Measurements from ENCODE around the gene ATXN7.

The ATXN7 gene

DNA sequence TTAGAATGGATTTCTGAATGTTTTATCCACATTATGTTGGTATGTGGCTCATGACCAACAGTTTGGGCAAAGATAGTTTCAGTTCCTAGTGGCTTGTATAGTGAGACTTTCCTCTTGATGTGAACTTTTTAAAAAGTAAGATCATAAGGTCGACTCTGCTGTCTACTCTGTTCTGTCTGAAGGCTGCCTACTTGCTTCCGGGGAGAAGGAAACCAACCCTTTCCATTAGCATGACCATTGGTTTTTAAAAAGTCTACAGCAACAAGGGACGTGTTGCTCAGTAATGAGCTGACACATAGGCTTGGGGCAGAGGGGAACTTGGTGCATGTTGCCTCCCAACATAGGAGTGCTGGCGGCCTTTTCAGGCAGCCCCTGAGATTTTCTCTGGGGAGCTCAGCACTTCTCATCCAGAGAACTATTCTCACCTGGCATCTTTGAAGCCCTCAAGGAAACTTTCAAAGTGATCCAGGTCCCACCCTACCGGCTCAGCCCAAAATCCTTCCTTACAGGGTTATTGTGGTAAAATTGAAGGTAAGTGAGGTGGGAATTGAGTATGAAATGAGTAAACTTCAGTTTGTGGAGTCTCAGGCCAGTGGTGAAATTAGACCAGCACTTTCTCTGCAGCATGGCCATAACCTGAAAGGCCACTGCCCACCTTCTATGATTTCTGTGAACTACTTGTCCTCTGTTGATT lies 129.0 kb downstream of the ATXN7 start:
- no peak for DNase-seq

DNA sequence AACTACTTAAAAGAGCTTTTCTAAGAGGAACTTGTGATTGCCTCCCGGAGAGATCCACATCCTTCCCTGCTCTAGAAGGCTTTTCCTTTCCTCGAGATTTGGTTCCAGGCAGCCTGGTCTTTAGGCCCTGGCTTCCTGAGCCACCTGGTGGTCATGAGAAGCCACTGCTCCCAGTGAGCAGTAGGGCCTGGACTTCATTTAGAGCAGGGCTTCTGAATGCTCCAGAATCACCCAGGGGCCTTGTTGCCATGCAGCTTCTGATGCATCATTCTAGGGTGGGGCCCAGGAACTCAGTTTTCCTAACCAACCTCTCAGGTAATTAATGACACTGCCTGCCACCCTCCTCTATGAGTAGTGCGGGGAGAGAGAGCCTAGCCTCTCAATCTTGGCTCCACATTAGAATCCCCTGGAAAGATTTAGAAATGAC lies 130.0 kb downstream of the ATXN7 start:
- DNase-seq = peak; percentile 69

- no peak for DNase-seq
Measured at GRCh38 chr3:63995086-63995485, 131.4 kb downstream of the ATXN7 start.

DNA sequence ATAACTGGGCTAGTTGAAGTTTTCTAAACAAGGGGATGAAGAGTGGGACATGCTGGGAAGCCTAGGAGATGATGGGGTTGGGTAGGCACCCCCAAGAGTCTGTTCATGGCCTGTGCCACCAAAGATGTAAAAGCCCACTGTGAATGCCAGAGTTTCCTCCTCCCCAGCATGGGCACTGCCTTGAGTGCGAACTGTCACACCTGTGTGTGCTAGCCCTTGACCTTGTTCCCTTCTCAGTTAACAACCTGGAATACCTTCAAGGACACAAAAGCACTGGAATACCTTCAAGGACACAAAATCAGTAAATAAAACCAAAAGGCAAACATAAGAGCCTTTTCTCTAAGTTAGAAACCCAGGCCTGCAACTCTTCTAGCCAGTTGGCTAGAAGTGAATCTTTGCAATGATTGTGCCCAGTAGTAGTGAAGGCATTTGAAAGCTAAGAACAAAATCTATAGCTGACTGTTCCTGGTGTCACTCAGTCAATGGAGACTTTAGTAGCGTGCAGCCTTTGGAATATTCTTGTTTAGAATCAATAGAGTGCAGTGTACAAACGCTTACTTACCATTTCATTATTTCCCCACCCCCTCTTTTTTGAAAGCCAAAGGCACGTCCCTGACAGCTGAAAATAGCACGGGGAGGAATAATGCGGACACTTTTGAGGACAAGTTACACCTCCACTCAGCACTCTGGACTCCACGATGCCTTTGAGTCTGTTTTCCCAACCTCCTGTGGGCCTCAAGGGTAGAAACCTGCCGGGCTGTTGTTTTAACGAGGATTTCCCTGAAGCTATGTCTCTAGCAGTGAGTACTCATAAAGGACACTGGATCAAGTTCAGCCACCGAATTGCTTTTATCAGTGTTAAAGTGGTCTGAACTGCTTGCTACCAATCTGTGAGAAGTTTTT lies 135.4 kb downstream of the ATXN7 start:
- DNase-seq = no peak

DNA sequence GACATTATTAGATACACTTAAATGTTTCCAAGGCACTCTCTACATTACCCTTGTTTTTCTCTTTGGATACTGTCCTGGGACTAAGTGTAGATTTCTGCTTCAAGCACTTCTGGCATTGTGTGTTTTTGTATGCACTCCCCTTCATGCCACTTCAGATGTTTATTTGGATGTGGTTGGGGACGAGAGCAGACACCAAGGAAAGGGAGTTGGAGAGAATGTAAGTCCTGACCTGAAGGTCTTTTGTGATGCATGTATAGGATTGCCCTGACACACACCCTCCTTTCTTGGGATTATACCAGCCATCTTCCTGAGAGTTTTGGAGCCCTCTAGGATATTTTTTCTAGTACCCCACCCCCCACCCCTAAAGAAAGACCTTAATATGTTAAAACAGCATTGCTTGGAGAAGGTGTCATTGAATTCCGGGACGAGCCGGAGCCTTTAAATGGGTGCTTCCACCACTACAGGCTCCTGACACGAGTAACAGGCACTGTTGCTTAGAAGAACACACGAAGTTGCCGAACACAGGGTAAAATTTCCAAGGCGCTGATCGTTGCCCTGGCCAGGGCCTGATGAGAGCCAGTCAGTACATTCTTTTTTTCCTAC lies 136.9 kb downstream of the ATXN7 start:
- DNase-seq = peak; percentile 1

GRCh38 chr3:64002233-64002632 lies 138.6 kb downstream of the ATXN7 start:
- no peak for DNase-seq

GRCh38 chr3:64003589-64003988 lies 139.9 kb downstream of the ATXN7 start:
- DNase-seq = no peak

- DNase-seq = no peak
Measured at GRCh38 chr3:64008017-64008416, 144.3 kb downstream of the ATXN7 start.

DNA sequence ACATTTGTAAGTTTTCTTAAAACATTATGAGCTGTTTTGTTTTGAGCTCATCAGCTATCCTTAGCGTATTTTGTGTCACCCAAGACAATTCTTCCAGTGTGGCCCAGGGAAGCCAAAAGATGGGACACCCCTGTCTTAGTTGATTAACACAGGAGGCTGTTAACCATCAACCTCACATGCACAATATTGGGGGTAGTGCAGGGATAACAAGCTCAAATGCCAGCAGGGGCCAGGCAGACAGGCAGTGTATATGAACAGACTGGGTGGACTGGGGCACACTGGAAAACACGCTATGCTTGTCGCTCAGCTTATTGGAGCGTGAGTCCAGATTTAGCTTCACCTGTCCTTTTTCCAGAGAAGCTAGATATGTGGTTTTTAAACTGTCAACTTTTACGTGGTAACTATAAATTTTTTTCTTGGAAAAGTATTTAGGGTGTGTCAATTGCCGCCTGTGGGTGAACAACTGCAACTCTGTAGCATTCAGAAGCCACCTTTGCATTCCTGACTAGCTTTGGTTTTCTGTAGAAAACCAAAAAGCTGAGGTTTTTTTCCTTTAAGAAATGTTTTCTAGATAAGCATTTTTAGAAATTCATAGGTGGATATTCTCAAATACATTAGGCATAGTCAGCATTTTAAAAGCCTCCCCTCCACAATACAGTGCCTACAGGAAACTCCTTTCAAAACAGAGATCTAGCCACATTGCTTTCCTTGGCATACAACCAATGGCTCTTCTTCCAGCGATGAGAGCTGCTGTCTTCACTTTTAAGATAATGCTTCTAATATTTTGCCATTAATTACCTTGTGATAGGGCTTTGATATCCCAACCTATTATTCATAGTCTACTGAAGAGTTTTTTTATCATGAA lies 145.1 kb downstream of the ATXN7 start:
- DNase-seq = no peak

DNA sequence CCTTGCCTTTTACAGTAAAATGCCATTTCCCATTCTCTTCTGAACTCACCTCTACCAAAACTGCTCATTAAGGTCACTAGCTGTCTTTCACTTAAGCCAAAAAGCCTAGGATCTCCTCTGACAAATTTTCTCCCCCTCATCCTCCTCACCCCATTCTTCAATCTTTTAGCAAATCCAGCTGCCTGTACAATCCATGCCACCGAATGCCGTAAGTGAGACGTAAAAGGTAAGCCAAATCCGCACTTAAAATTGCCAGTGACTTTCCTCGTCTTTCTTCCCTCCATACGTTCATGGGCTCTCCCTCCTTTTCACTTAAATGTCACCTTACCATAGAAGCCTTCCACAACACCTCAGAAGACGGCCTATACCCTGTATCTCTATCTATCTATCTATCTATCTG lies 145.9 kb downstream of the ATXN7 start:
- no peak for DNase-seq

DNA sequence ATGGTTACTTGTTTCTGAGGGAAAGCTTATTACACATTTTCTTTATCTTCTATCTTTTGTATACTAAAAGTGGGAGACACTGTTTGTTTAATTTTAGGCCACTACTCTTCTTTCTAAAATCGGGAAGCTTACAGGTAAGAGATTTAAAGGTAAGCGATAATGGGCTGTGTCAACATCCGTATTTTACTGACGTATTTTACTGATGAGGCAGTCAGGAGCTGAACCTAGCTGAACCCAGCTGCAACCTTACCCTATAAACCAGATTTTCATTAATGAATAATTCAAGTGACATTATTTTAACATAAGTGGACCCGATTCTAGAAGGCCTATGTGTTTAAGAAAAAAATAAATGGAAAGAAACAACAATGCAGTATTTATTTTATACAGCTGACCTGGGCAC lies 146.5 kb downstream of the ATXN7 start:
- DNase-seq = no peak

DNA sequence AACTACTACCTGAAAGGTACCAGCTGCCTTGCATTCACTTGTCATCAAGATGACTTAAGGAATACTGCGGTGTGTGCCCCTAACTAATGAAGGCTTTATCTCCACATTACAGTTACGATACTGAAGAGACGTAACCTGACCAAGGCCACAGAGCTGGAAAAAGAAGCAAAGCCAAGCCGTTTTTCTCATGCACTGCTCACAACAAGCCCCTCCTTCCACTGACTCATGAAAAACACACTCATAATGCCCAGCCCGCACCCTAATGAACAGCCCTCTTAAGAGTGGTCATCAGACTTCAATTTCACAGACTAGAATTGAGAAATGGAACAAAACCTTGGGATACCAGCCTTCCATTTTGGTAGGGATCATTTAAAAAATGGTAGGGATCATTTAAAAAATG lies 148.0 kb downstream of the ATXN7 start:
- no peak for DNase-seq

DNA sequence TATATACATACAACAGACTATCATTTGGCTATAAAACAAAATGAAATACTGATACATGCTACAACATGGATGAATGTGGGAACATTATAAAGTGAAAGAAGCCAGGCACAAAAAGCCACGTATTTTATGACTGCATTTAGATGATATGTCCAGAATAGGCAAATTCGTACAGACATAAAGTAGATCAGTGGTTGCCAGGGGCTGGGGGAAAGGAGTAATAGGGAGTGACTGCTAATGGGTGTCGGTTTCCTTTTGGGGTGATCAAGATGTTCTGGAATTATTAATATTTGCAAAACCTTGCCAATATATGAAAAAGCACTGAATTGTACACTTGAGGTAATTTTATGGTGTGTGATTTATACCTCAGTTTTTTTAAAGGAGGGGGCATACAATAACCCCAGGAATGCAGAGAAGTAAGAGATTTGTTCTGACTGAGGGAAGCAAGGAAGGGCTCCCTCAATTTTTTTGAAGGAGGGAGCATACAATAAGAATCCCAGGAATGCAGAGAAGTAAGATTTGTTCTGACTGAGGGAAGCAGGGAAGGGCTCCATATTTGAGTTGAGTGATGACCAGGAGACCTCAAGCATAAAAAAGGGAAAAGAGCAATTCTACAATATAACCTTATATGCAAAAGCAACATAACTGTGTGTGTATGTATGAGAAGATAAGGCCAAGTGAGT lies 153.4 kb downstream of the ATXN7 start:
- DNase-seq = no peak

GRCh38 chr3:64019271-64019670 lies 155.6 kb downstream of the ATXN7 start:
- no peak for DNase-seq

GRCh38 chr3:64019879-64020278 lies 156.2 kb downstream of the ATXN7 start:
- DNase-seq = no peak

DNA sequence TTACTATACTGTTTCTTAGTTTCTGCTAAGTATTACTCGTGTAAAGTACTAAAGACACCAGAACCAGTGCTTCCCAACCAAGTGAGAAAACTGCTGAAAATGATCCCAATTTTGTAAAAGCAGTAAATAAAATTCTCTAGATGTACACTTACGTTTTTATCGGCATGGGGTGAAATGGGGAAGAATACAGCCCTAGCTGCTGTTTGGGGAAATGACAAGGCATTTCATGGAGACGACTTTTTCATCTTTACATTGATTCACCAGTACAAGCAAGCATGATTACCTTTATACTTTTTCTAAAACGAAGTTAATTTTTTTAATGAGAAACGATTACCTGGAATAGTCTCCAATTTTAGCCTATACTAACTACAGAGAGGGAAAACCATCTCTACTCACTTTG lies 158.3 kb downstream of the ATXN7 start:
- DNase-seq = no peak

DNA sequence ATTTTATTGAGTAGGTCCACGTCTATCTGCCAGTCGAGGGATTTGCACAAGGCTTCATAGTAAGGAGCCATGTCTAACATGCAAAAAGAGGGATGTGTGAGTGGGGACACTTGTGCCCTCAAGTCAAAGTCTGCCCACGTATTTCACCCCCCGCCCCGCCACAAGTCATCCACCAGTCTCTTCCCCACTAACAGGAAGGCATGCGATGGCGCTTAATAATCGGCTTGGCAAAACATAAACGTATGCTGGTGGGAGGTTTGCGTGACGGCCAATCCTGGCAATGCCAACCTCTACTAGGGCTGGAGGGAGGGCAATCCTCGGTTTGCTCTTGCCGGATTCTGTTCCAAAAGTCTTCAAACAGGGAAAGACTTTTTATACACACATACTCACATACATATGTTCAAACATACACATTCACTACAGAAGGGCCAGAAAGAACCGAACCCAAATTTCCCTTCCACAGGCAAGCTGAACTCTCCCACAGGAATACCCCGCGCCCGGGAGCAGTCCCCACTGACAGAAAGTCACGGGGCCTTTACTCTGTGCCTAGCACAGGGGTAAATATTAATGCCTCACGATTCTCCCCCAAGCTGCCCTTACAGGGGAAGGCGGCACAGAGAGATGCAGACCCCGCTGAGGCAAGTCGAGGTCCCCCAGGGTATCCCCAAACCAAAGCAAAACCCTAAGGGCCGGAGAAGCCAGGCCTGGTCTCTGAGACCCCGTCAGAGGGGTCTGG lies 159.0 kb downstream of the ATXN7 start:
- peak; percentile 4 for DNase-seq

DNA sequence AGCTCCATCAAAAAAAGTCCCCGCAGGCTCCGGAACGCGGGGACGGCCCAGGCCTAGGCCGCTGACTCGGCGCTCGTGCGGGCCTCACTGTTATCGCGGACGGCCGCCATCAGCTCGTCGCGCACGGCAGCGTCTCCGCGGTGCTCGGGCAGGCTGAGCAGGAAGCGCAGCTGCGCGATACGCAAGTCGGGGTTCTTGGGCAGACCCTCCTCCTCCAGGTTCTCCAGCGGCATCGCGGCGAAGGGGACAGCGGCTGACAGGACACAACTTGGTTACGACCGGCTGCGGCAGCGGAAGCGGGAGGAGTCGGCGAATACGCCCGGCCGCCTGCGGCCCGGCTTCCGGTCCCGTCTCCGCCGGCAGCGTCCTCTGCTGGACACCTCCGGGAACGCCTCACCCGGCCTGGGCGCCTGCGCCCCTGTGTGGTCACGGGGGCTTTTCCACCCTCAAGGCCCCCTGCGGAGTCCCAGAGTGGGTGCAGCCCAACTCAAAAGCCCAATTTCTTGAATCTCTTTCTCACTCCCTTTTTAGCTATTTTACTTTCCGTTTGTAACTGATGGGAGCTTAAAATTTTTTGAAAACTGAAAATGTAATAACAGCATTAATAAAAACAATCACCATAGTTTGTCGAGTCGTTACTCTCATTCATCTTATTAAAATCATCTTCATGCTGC lies 159.7 kb downstream of the ATXN7 start, which contains the start of gene PSMD6:
PSMD6 (minus strand) TSS at position 308 of the 674 bp plus-strand sequence; CDS start at position 233, 75 bp downstream.
- DNase-seq = peak; percentile 76

DNA sequence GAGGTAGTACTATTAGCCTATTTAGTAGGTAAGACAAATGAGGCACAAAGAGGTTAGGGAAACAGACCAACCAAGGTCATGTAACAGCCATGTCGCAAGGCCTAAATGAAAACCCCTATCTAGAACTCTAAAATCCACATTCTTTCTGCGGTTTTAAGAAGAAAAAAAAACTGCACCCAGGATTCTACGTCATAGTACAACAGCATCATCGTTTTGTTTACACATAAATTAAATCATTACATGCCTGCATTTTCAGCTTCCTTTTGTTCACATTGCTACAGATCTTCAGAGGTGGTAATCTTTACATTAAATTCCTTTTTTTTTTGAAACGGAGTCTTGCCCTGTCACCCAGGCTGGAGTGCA lies 160.2 kb downstream of the ATXN7 start:
- peak; percentile 12 for DNase-seq

- DNase-seq = no peak
Measured at GRCh38 chr3:64026346-64026745, 162.7 kb downstream of the ATXN7 start.

GRCh38 chr3:64027658-64028057 lies 164.0 kb downstream of the ATXN7 start:
- DNase-seq = no peak
